Activated T-helper 2 cell treated with anti-CD3 and anti-CD28 coated beads, Interferon-gamma antibody, Interleukin-2, Interleukin-4, amounts not matched to agents 10 μg/mL and 5 μg/mL and 100 μg/mL, durations not matched to agents 14 hours and 24 hours and 36 hours (primary cell): ENCODE measurements around the gene CRYGC. TPM values are rescaled to one million over a fixed set of nuclear protein-coding genes. Genes with fewer than 3 reads are reported as not detected.
"Not testable (repeated sequence)": the region's sequence is repeated elsewhere in the genome, so short reads cannot be mapped to it uniquely, and the experiment has no call there.

Experiments used
- DNase-seq: peaks from one replicate; pipeline ENCODE4 v3.0.0; 2021; ENCODE audit warnings: low spot score
- H3K27ac Mint-ChIP-seq: one replicate; pipeline ENCODE4 v1.8.0; 2021; ENCODE audit warnings: mixed read lengths
- H3K27me3 Mint-ChIP-seq: one replicate; pipeline ENCODE4 v1.8.0; 2021; ENCODE audit warnings: low read depth, mixed read lengths
- H3K36me3 Mint-ChIP-seq: one replicate; pipeline ENCODE4 v1.8.0; 2021; ENCODE audit warnings: low read depth, mixed read lengths
- H3K4me1 Mint-ChIP-seq: one replicate; pipeline ENCODE4 v1.8.0; 2021; ENCODE audit warnings: low read depth, mixed read lengths
- H3K4me3 Mint-ChIP-seq: one replicate; pipeline ENCODE4 v1.8.0; 2021; ENCODE audit warnings: low read depth, mild to moderate bottlenecking, moderate library complexity, mixed read lengths
- H3K9me3 Mint-ChIP-seq: one replicate; pipeline ENCODE4 v1.8.0; 2021; ENCODE audit warnings: mixed read lengths
- intact Hi-C: fragments of 100-400 bp; cut with micrococcal nuclease; formaldehyde crosslinking; loops from one replicate; pipeline ENCODE4 v1.15.1; 2023
- total RNA-seq: library from RNA; stranded (reverse); gene quantifications from 2 replicates; pipeline ENCODE4 v1.2.3, GENCODE V29; 2022

The CRYGC gene
- total RNA-seq, 1 donor from 2014 or later, result not detected

- H3K4me3 Mint-ChIP-seq, DNase-seq, H3K27me3 Mint-ChIP-seq, H3K36me3 Mint-ChIP-seq, H3K9me3 Mint-ChIP-seq, H3K27ac Mint-ChIP-seq, intact Hi-C loops: not testable (repeated sequence)
- H3K4me1 Mint-ChIP-seq, result peaks cover 26% of the 10 kb centered on the region
These were observed 30.9 kb downstream of the CRYGC start for GRCh38 chr2:208098701-208099100.

DNA sequence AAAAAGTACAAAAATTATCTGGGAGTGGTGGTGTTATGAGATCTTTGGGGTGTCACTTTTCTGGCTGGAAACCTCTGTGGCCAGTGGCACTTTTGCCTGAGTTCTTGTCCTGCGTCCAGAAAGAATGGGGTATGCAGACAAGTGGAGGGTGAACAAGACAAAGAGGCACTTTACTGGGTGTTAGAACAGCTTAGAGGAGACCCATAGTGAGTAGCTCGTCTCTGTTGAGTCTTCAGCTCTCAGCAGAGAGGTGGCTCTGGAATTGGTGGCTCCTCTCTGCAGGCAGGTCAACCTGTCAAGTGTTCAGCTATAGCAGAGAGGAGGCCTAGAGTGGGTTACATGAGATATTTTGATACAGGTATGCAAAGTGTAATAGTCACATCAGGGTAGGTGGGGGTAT lies 31.4 kb downstream of the CRYGC start:
- H3K36me3 Mint-ChIP-seq, result no peaks in the 10 kb centered on the region
- H3K27ac Mint-ChIP-seq, result no peak overlapping the region
- intact Hi-C loops, result no loop called here
- DNase-seq, result no peak
- peaks cover 26% of the 10 kb centered on the region for H3K4me1 Mint-ChIP-seq
- no peaks in the 10 kb centered on the region for H3K27me3 Mint-ChIP-seq
- no peak overlapping the region for H3K4me3 Mint-ChIP-seq
- H3K9me3 Mint-ChIP-seq, result peaks cover 6% of the 10 kb centered on the region

DNA sequence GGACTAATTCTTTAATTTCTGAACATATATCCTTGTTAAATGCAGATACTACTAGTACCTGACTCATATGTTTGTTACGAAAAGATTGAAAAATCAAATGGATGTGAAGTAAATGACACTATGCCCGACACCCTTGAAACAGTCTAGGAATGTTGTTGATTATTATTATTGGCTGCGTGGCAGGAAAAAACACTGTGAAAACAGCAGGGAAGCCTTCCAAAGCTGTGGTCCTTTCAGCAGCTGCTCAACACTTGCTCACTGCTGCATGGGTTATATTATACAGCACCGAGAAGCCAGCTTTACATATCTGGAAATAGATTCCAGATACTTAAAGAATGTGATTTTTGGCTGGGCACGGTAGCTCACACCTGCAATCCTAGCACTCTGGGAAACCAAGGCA lies 31.8 kb downstream of the CRYGC start:
- no peaks in the 10 kb centered on the region for H3K36me3 Mint-ChIP-seq

GRCh38 chr2:208097313-208097712 lies 32.3 kb downstream of the CRYGC start:
- intact Hi-C loops, result no loop called here
- DNase-seq, result no peak
- no peaks in the 10 kb centered on the region for H3K27me3 Mint-ChIP-seq
- H3K4me1 Mint-ChIP-seq, result peaks cover 24% of the 10 kb centered on the region
- no peak overlapping the region for H3K4me3 Mint-ChIP-seq
- H3K9me3 Mint-ChIP-seq, result peaks cover 6% of the 10 kb centered on the region
- H3K27ac Mint-ChIP-seq, result no peak overlapping the region
- no peaks in the 10 kb centered on the region for H3K36me3 Mint-ChIP-seq

More for the DNA sequence above, 31.8 kb downstream of the CRYGC start:
- Mint-ChIP-seq H3K9me3 (peaks cover 6% of the 10 kb centered on the region), H3K4me3 (no peak overlapping the region), H3K27ac (no peak overlapping the region), H3K4me1 (peaks cover 26% of the 10 kb centered on the region), H3K27me3 (no peaks in the 10 kb centered on the region)
- intact Hi-C loops, result no loop called here
- no peak for DNase-seq

DNA sequence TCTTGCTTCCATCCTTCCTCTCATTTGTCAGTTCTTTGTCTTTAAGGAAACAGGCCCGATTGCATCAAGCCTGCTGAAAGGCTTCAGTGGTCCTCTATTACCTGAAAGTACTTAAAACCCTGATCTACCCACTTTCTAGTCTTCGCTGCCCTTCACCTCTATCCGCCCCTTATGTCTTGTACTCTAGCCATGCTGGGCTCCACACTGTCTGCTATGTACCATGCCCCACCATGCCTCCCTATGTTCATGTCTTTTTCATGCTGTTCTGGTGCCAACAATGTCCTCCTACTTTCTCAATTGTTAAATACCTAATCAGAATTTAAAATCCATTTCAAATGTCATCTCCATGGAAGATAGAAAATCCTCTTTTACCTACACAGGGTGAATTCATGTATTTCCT lies 33.5 kb downstream of the CRYGC start:
- no peak overlapping the region for H3K4me3 Mint-ChIP-seq
- no peaks in the 10 kb centered on the region for H3K27me3 Mint-ChIP-seq
- H3K9me3 Mint-ChIP-seq, result peaks cover 6% of the 10 kb centered on the region
- H3K36me3 Mint-ChIP-seq, result no peaks in the 10 kb centered on the region
- DNase-seq, result no peak
- H3K4me1 Mint-ChIP-seq, result peaks cover 14% of the 10 kb centered on the region
- no peak overlapping the region for H3K27ac Mint-ChIP-seq
- intact Hi-C loops, result no loop called here

- H3K27ac Mint-ChIP-seq, result no peak overlapping the region
- H3K4me3 Mint-ChIP-seq, result no peak overlapping the region
- no peak for DNase-seq
- H3K9me3 Mint-ChIP-seq, result no peaks in the 10 kb centered on the region
- H3K36me3 Mint-ChIP-seq, result no peaks in the 10 kb centered on the region
- intact Hi-C loops, result no loop called here
- H3K4me1 Mint-ChIP-seq, result no peaks in the 10 kb centered on the region
- H3K27me3 Mint-ChIP-seq, result peaks cover 3% of the 10 kb centered on the region
These were observed 36.5 kb downstream of the CRYGC start for GRCh38 chr2:208093128-208093527.

DNA sequence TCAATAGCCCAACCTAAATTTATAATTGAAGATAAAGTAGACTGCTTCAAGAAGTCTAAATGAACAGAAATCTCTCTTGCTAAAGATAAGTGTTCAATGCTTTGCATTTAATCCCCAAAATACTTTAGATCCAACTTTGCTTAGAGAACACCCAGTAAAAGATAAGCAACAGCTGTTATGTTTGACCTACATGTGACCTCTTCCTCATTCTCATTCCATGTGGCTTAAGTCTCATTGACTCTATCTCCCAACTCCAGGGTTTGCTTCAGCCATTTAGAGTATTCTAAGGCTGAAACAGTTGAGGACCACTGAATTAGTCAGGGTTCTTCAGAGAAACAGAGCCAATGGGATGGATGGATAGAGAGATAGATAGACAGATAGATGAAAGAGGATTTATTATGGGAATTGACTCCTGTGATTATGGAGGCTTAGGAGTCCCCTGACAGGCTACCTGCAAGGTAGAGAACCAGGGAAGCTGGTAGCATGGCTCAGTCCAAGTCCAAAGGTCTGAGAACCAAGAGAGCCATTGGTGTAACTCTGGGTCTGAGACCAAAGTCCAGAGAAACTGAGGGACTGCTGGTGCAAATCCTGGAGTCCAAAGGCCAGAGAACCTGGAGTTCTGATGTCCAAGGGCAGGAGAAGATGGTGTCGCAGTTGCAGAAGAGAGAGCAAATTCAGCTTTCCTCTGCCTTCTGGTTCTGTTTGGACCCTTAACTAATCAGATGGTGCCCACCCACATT lies 37.4 kb downstream of the CRYGC start:
- Mint-ChIP-seq H3K4me1 (no peaks in the 10 kb centered on the region), H3K4me3 (no peak overlapping the region), H3K27me3 (peaks cover 3% of the 10 kb centered on the region), H3K9me3 (no peaks in the 10 kb centered on the region), H3K27ac (no peak overlapping the region), H3K36me3 (no peaks in the 10 kb centered on the region)
- intact Hi-C loops, result no loop called here
- no peak for DNase-seq

- no peak overlapping the region for H3K27ac Mint-ChIP-seq
- DNase-seq, result no peak
- intact Hi-C loops, result no loop called here
- H3K9me3 Mint-ChIP-seq, result no peaks in the 10 kb centered on the region
- peaks cover 14% of the 10 kb centered on the region for H3K27me3 Mint-ChIP-seq
- H3K4me1 Mint-ChIP-seq, result no peaks in the 10 kb centered on the region
- no peak overlapping the region for H3K4me3 Mint-ChIP-seq
- no peaks in the 10 kb centered on the region for H3K36me3 Mint-ChIP-seq
These were observed 39.2 kb downstream of the CRYGC start for GRCh38 chr2:208090420-208090819.

DNA sequence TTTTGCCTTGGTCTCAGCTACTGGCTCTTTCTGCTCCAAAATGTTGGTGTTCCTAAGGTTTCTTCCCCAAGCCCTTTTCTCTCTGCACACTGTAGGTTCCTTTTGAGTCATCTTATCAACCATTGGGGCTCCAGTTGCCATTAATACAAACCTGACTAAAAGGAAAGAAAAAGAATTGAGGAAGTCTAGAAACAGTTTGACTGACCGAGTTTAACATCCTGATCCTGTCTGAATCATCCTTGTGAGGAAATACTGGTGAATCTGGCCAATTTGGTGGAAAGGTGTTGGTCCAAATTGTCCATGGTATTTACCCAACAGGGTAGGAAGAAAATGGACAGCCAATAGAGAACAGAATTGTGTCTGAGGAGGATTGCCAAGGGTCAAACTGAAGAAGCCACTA lies 43.6 kb downstream of the CRYGC start:
- DNase-seq, result no peak
- no peaks in the 10 kb centered on the region for H3K36me3 Mint-ChIP-seq
- no peak overlapping the region for H3K27ac Mint-ChIP-seq
- no peaks in the 10 kb centered on the region for H3K4me1 Mint-ChIP-seq
- no peaks in the 10 kb centered on the region for H3K9me3 Mint-ChIP-seq
- intact Hi-C loops, result no loop called here
- peaks cover 33% of the 10 kb centered on the region for H3K27me3 Mint-ChIP-seq
- H3K4me3 Mint-ChIP-seq, result no peak overlapping the region

DNA sequence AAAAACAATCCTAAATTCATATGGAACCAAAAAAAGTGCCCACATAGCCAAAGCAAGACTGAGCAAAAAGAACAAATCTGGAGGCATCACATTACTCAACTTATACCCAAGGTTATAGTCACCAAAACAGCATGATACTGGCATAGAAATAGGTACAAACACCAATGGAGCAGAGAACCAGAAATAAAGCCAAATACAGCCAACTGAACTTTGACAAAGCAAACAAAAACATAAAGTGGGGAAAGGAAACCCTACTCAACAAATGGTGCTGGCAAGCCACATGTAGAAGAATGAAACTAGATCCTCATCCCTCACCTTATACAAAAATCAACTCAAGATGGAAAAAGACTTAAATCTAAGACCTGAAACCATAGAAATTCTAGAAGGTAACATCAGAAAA lies 45.8 kb downstream of the CRYGC start:
- H3K4me1 Mint-ChIP-seq, result no peaks in the 10 kb centered on the region
- no peak overlapping the region for H3K27ac Mint-ChIP-seq
- H3K27me3 Mint-ChIP-seq, result peaks cover 40% of the 10 kb centered on the region
- intact Hi-C loops, result no loop called here
- no peak for DNase-seq
- H3K9me3 Mint-ChIP-seq, result no peaks in the 10 kb centered on the region
- no peaks in the 10 kb centered on the region for H3K36me3 Mint-ChIP-seq
- H3K4me3 Mint-ChIP-seq, result no peak overlapping the region

Other genes starting within 250 kb of the CRYGC start
- gene PLEKHM3, start 104.3 kb downstream of the CRYGC start, total RNA-seq, result 7.1 and 8.4 TPM in 2 replicates
- not detected in 2 replicates for gene CRYGD, start 5.3 kb downstream of the CRYGC start, total RNA-seq
- gene CRYGB, start 16.3 kb upstream of the CRYGC start, total RNA-seq, result not detected in 2 replicates
- gene CRYGA, start 33.8 kb upstream of the CRYGC start, total RNA-seq, result not detected in 2 replicates
- not detected in 2 replicates for gene C2orf80, start 60.2 kb upstream of the CRYGC start, total RNA-seq
- gene IDH1, start 125.2 kb upstream of the CRYGC start, total RNA-seq, result 42.7 and 46.1 TPM in 2 replicates
- gene PIKFYVE, start 136.4 kb upstream of the CRYGC start, total RNA-seq, result 30.3 and 34.1 TPM in 2 replicates